GM18870 (cell line): ENCODE results near the gene BARX2.

Experiments
- ATAC-seq: cut with Tn5 transposase; IDR thresholded peaks from one replicate; pipeline ENCODE4 v1.9.1; 2021; ENCODE audit warnings: moderate library complexity; ENCODE audit not compliant: unreplicated experiment

BARX2 gene

GRCh38 chr11:129435499-129436245 is 60.0 kb downstream of the BARX2 start:
- no peak for ATAC-seq

- no peak for ATAC-seq
Measured at GRCh38 chr11:129436573-129436972, 60.9 kb downstream of the BARX2 start.

DNA sequence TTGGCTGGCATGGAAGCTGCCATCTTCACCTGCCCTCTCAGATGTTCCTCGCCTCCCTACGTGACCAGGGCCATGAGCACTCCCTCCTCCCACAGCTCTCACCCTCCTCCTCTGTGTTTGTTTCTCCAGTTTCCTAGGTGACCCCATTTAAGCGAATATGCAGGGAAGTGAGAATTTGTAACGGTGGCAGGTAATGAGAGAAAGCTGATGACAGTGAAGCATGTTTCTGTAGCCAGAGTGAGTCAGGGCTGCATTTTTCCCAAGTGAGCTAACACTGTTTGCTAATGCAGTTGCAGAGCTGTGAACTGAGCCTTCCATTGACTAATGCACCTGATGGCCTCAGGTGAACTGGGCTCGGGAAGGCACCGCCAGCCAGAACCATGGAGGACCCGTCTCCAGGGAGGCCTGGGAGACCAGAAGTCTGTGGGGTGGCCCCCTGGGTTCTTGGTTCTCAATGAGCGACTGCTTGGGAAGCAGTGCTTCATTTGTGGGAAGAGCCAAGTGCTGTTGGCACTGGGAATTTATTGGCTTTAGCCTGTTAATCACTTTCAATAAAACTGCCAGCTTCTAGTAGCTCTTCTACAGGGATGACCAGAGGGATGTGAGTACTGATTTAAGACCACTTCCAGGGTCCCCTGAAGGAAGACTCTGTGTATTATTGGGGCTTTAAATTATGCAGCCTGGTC is 64.5 kb downstream of the BARX2 start:
- ATAC-seq = no peak

DNA sequence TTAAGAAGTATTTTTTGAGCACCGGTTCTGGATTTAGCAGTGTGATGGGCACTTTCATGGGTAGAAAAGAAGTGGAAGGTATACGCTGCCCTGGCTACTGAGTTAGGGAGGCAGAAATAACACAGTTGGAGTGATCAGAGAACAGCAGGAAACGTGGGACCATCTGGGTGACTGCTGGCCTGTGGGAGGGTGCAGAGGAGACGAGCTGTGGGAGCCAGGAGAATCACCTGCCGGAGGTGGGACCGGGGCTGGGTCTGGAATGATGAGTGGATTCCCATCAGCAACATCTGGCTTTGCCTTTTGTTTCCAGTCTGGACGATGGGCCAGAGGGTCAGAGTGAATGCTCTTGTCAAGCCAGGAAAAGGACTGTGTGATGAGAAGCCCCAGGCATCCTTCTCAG is 66.5 kb downstream of the BARX2 start:
- ATAC-seq = no peak

DNA sequence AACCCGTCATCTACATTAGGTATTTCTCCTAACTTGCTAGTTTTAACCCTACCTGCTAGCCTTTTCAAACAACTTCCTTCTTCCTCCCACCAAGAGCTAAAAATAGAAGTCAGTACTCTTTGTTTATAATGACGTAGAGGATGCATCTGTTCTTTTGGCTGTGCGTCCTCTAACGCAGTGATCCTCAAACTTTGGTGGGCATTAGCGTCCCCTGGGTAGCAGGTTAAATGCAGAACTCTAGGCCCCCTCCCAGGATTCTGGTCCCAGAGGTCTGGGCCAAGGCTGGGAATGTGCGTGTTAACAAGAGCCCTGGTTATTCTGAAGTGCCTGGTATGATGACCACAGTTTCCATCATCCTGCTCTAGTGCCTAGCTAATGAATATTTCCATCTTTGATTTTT is 67.6 kb downstream of the BARX2 start:
- ATAC-seq = no peak

DNA sequence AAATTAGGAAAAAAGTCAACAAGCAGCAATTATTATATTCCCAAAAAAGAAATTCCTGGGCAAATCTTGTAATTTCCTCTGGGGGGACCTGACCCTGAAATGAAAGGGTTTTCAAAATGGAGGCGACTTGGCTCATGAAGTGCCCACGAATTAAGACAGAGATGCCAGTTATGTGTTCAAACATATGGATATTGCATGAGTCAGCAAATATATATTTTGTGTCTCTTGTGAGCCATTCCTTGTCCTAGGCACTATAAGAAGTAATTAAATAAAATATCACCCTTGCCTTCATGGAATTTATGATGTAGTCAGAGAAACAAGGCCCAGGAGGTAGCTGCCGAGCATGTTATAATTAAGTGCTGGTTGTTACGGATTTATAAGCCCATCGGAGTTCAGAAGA is 68.6 kb downstream of the BARX2 start:
- no peak for ATAC-seq

- no peak for ATAC-seq
Measured at GRCh38 chr11:129445226-129445625, 69.6 kb downstream of the BARX2 start.

DNA sequence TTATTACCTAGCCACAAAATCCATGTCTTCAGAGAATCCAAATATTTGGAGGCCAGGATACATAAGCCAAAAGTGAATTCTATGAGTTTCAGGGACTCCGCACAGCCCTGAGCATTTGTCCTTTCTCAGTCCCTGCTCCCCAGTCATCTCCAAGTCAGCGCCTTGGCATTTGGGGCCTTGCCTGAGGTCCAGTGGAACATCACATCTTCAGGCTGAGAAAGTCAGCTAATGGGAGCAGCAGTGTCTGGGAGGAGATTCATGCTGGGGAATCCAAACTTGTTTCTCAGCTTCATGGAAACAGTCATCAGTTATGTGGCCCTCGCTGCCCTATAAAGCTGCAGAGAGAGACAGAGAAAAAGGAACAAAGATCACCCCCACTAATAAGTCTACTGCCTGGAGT is 70.9 kb downstream of the BARX2 start:
- ATAC-seq = no peak

DNA sequence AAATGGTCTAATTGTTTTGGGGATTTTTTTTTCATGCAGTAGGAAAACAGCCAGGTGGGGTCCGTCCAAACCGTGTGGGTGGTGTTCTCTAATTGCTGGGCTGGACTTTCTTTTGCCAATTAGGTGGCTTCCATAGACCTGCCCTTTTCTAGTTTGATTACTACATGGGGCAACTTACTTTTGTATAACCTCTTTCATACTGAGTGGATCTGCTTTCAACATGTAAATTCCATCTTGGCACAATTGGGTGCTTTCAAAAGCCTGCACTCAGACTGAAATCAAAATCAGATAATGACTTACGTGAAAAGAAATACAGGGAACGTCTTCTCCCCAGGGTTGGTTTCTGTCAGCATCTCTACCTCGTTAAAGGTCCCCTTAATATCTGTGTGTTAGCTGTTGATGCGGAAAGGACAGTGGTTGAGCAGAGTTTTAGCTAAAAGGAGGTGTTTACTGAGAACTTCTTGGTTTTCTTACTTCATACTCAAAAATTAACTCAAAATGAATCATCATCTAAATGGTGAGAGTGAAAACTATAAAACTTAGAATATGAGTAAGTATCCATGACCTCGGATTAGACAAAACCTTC is 72.1 kb downstream of the BARX2 start:
- no peak for ATAC-seq

- no peak for ATAC-seq
Measured at GRCh38 chr11:129451524-129451923, 75.9 kb downstream of the BARX2 start.

DNA sequence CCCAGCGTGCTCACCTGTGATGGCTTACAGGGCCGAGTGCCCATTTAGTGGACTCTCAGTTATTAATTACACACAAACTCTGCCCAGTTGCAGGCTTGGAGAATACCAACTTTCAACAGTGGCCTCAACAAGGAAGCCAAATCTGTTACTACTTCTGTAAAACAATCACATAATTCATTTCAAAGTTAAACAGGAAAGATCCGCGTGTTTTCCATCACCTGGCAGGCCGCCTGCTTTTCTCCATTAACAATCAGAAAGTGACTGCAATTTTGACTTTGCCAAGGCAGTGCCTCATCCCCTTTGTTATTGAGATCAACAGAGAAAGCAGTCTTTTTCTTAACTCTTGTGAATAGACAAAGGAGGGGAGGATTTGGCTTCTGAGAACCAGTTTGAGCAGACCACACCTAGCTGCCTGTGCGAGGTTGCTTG is 77.7 kb downstream of the BARX2 start:
- no peak for ATAC-seq

DNA sequence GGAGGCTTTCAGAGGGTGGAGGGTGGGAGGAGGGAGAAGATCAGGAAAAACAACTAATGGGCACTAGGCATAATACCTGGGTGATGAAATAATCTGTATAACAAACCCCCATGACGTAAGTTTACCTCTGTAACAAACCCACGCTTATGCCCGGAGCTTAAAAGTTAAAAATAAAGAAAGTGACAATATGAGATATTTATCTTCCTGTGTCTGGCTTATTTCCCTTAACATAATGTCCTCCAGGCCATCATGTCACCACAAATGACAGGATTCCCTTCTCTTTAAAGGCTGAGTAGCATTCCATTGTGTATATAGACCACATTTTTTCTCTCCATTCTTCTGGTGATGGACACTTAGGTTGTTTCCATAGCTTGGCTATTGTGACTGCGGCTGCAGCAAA is 79.5 kb downstream of the BARX2 start:
- ATAC-seq = no peak

DNA sequence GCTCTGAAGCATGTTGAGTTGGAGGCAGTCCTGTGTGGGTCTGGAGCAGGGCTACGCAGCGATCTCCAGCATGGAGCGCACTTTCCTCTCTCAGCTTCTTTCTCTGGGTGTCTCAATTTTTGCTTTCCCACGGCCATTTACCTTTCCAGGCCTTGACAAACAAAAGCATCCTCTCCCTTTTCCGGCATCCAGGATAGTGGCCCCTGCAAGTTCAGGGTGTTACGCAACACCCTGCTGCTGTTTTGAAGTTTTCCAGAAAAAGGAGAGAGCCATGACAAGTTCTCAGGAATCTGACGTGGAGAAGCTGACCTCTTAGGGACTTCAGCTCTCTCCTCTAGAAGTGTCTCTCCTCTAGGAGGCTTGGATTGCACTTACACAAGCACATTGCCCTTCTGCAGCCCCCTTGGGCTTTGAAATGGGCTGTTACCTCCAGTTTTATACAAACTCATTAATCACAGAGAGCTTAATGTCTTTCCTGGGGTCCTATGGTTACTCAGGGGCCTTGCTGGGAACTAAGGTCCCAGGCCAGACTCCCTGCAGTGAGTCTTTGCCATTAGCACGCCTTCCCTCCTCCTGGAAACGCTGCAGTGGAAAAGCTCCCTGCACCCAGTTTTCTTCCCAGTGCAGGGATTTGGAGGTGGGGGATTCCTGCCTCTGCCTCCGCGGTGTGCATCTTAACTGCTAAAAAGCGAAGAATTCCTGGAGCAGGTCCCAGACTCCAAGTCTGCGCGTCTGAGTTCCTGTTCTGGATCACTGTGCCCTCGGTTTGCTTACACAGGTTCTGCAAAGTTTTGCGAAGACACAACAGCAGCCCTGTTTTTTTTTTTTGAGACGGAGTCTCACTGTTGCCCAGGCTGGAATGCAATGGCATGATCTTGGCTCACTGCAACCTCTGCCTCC is 80.4 kb downstream of the BARX2 start:
- no peak for ATAC-seq

DNA sequence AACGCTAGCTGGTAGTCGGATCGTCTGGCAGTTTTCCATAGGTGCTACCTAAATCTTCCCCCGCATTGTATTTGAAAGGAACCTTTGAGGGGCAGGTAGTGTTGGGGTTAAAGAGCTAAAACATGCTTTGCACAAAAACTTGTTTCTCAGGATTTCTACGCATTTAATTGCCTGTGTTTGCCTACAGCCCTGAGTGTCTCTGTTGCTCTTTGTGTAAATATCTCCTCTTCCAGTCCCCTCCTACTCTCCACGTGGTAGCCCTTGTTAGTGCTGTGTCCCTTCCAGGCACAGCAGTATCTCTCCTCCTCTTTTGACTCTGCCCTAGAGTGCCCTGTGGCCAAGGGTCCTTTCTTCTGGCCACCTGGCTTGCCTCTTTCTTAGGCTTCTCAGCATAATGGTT is 81.7 kb downstream of the BARX2 start:
- ATAC-seq = no peak

DNA sequence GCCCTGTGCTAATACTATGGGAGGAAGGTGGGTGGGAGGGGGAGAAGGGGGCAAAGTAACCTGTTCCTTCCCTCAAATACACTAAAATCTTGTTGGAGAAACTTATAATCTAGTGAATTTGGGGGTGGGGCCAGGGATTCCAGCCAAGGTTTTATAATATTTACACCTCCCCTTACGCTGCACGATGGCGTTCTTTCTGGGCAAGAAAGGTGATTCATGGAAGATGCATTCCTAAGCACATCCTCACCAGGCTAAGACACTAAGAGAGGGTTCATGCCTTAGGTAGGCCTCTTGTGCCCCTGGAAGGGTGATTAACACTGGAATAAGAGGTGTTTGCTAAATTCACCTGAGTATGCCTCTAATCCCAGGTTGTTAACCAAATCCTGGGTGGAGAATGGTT is 82.6 kb downstream of the BARX2 start:
- no peak for ATAC-seq

DNA sequence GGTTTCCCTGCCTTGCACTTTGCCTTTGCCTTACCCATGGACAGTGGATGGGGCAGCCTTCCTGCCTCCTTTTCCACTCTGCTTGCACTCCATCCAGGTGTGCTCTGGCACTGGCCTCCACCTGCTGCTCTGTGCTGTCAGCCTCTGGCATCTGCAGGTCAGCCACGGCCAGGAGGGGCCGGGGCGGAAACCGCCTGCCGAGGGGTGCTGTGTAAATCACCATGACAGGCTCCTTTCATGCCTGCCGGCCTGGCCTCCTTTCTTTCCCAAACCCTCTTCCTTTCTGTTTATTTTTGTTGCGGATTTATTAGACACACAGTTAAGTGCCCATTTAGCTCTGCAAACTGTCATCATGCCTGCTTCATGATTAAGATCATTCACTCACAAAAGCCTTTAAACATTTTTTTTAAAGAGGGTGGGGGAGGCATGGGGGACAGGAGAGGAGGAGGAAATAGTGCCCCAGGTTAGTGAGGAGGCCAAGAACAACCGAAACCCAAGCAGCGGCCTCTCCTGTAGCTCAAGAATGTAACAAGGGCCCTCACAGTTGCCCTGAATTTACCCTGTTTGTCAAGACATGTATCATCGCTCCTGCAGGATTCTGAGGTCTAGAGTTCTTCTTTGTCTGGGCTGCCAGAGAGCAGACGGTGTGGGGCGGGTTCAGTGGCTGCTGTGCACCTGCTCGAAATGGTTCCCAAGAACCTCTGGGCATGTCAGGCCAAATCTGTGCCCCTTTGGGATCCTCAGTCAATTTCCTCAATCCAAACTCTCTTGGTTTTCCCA is 83.3 kb downstream of the BARX2 start:
- no peak for ATAC-seq

DNA sequence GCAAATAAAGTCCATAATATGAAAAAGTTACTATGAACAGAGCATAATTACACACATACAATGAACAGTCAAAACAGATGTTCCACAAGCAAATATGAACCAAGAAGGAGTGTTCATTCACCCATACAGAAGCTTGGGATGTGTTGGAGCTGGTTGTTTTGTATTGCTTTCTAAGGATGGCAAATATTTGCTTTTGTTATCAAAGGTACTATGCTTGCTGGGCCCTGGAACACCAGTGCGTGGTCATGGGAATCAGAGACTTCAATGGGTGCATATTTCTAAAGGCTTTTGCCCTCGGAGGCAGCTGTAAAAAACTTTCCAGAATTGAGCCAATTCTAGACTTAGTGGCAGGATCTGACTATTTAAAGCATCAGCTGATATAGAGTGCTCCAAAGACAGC is 85.1 kb downstream of the BARX2 start:
- ATAC-seq = no peak

- ATAC-seq = no peak
Measured at GRCh38 chr11:129484068-129484467, 108.4 kb downstream of the BARX2 start.

DNA sequence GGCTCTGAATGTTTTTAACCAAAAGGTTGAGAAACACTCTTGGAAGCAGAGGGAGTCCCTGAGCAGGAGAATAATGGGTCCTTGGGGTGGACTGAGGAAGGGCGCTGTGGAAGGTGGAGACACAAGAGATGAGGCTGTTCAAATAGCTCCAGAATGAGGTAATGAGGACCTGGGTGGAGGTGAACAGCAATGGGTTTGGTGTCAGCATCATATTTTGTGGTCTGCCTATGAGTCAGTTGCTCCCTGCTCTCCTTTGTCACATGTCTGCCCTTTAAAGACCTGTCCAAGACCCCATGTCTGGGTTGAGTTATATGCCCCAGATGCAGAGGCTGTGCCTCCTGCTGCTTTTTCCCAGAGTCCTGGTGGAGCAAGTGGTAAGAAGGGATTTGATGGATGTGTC is 113.6 kb downstream of the BARX2 start:
- ATAC-seq = no peak

GRCh38 chr11:129490004-129490403 is 114.4 kb downstream of the BARX2 start:
- ATAC-seq = no peak

DNA sequence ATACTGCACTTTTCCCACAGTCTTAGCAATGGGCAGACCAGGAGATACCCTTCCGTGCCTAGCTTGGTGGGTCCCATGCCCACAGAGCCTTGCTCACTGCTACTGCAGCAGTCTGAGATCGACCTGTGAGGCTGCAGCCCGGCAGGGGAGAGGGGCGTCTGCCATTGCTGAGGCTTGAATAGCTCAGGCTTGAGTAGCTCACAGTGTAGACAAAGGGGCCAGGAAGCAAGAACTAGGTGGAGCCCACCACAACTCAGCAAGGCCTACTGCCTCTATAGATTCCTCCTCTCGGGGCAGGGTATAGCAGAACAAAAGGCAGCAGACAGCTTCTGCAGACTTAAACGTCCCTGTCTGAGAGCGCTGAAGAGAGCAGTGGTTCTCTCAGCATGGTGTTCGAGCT is 118.1 kb downstream of the BARX2 start:
- ATAC-seq = no peak
